Fibroblast of lung (primary cell): Measurements from ENCODE around the gene GRHPR. TPM values are rescaled to one million over a fixed set of nuclear protein-coding genes. Genes with fewer than 3 reads are reported as not detected.

Experiments used
- DNase-seq, 2 donors: peaks; one replicate each; pipeline versions ENCODE4 v3.0.0 to v3.0.0-alpha.2; 2010; ENCODE audit warnings: low read depth in 2 of 2
- H2AFZ ChIP-seq: 2 replicates; pipeline ENCODE4 v1.5.1; 2012; ENCODE audit warnings: low read length, control low read depth, inconsistent platforms
- H3K27ac ChIP-seq: 2 replicates; pipeline ENCODE4 v1.5.1; 2011; ENCODE audit warnings: low read length, control low read depth; ENCODE audit not compliant: insufficient read depth
- H3K27me3 ChIP-seq: 2 replicates; pipeline ENCODE4 v1.5.1; 2011; ENCODE audit warnings: mild to moderate bottlenecking, low read length; ENCODE audit not compliant: control insufficient read depth, insufficient read depth
- H3K36me3 ChIP-seq: 2 replicates; pipeline ENCODE4 v1.5.1; 2011; ENCODE audit warnings: low read length; ENCODE audit not compliant: control insufficient read depth, insufficient read depth
- H3K4me1 ChIP-seq: 2 replicates; pipeline ENCODE4 v1.5.1; 2011; ENCODE audit warnings: low read length; ENCODE audit not compliant: control insufficient read depth, insufficient read depth; ENCODE audit errors: extremely low read depth
- H3K4me2 ChIP-seq: 2 replicates; pipeline ENCODE4 v1.5.1; 2011; ENCODE audit warnings: low read length, control low read depth; ENCODE audit not compliant: insufficient read depth; ENCODE audit errors: extremely low read depth
- H3K4me3 ChIP-seq, 4 experiments: fragments of 200-600 bp in 1 of 4; sonication (generic) in 1 of 4; replicated peaks in 1 of 4; 2 replicates each; pipeline ENCODE4 v1.5.1; 2011 to 2016; ENCODE audit warnings: low read length in 4 of 4, low read depth in 3 of 4, mild to moderate bottlenecking in 3 of 4, control low read depth in 2 of 4, inconsistent platforms in 1 of 4, mixed read lengths in 1 of 4; ENCODE audit not compliant: insufficient read depth in 1 of 4; ENCODE audit errors: control extremely low read depth in 1 of 4
- H3K79me2 ChIP-seq: 2 replicates; pipeline ENCODE4 v1.5.1; 2012; ENCODE audit warnings: mild to moderate bottlenecking, low read length, inconsistent platforms; ENCODE audit not compliant: control insufficient read depth, insufficient read depth
- H3K9ac ChIP-seq: 2 replicates; pipeline ENCODE4 v1.5.1; 2011; ENCODE audit warnings: mild to moderate bottlenecking, low read length, control low read depth; ENCODE audit not compliant: insufficient read depth
- H3K9me3 ChIP-seq: 2 replicates; pipeline ENCODE4 v1.5.1; 2012; ENCODE audit warnings: low read depth, low read length; ENCODE audit not compliant: control insufficient read depth, insufficient read depth
- H4K20me1 ChIP-seq: 2 replicates; pipeline ENCODE4 v1.5.1; 2011; ENCODE audit warnings: low read length; ENCODE audit not compliant: control insufficient read depth, insufficient read depth; ENCODE audit errors: extremely low read depth
- EZH2 ChIP-seq: IDR thresholded peaks from 2 replicates; pipeline ENCODE4 v1.5.1; 2012; ENCODE audit warnings: low read length, control low read depth, mild to moderate bottlenecking; ENCODE audit errors: missing control alignments
- polyA plus RNA-seq, 2 donors: library from polyadenylated mRNA; depleted of rRNA in 1 of 2; stranded (reverse) in 1 of 2; unstranded in 1 of 2; fragments of >200 nt; gene quantifications; 2 replicates each; pipeline ENCODE4 v1.2.1, GENCODE V29; 2011 to 2012; ENCODE audit warnings: missing spikeins in 1 of 2
- total RNA-seq: library from RNA; depleted of rRNA; stranded (reverse); fragments of >200 nt; gene quantifications from 2 replicates; pipeline ENCODE4 v1.2.1, GENCODE V29; 2014
- TF ChIP-seq, protein P1 (sequence below), 2 donors: IDR thresholded peaks in 1 of 2; conservative IDR thresholded peaks in 1 of 2; 1 replicate in 1 of 2; 2 replicates in 1 of 2; pipeline ENCODE4 v1.5.1; 2011 to 2012; ENCODE audit warnings: low read length in 2 of 2, control low read depth in 1 of 2, inconsistent platforms in 1 of 2, low read depth in 1 of 2, mild to moderate bottlenecking in 1 of 2

GRHPR gene
- total and polyA plus RNA-seq, 2 donors (not counting 1 experiment from before 2014, with no cell fraction given) = 107 to 108 TPM

- TF ChIP-seq, protein P1, sequence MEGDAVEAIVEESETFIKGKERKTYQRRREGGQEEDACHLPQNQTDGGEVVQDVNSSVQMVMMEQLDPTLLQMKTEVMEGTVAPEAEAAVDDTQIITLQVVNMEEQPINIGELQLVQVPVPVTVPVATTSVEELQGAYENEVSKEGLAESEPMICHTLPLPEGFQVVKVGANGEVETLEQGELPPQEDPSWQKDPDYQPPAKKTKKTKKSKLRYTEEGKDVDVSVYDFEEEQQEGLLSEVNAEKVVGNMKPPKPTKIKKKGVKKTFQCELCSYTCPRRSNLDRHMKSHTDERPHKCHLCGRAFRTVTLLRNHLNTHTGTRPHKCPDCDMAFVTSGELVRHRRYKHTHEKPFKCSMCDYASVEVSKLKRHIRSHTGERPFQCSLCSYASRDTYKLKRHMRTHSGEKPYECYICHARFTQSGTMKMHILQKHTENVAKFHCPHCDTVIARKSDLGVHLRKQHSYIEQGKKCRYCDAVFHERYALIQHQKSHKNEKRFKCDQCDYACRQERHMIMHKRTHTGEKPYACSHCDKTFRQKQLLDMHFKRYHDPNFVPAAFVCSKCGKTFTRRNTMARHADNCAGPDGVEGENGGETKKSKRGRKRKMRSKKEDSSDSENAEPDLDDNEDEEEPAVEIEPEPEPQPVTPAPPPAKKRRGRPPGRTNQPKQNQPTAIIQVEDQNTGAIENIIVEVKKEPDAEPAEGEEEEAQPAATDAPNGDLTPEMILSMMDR (conservative IDR thresholded peaks at IDR 0.05 in 1 of 2, IDR thresholded peaks at IDR 0.05 in 1 of 2; ENCODE audit: low read depth in 1 of 2, low read length in 2 of 2) = no peak
- no peak for TF ChIP-seq EZH2
- no peaks in the 10 kb centered on the region for H4K20me1 ChIP-seq
- no peak overlapping the region for H3K4me3 ChIP-seq
- no peak for DNase-seq
- H3K27me3 ChIP-seq = peaks cover 3% of the 10 kb centered on the region
- H3K9me3 ChIP-seq = no peaks in the 10 kb centered on the region
- no peak overlapping the region for H3K27ac ChIP-seq
- H2AFZ ChIP-seq = no peak overlapping the region
- H3K4me1 ChIP-seq = no peaks in the 10 kb centered on the region
- H3K36me3 ChIP-seq = no peaks in the 10 kb centered on the region
- no peak overlapping the region for H3K4me2 ChIP-seq
- H3K9ac ChIP-seq = no peak overlapping the region
- H3K79me2 ChIP-seq = no peaks in the 10 kb centered on the region
These were observed 13.4 kb upstream of the GRHPR start for GRCh38 chr9:37408933-37409710.

DNA sequence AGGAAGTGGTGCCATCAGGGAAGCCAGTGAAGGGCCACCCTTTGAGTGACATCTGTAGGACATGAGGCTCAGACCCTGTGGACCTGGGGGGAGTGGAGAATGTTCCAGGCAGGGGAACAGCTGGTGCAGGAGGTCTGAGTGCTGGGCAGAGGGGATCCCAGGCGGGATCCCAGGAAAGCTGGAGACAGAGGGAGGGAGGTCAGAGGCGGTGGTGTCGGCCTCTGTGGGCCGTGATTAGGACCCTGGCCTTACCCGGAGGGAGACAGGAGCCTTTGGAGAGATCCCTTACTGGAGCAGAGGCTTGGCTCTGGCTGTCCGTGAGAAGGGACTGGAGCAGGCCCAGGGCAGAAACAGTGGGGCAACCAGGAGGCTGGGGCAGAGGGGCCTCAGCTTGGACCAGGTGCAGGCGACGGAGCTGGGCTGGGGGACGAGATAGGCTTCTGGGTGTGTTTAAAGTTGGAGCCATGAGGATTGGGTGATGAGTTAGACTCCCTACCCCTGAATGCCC, 12.1 kb upstream of the GRHPR start:
- no peak overlapping the region for H3K4me3 ChIP-seq
- TF ChIP-seq EZH2 = no peak
- TF ChIP-seq, protein P1 (conservative IDR thresholded peaks at IDR 0.05 in 1 of 2, IDR thresholded peaks at IDR 0.05 in 1 of 2; ENCODE audit: low read depth in 1 of 2, low read length in 2 of 2) = no peak
- no peak overlapping the region for H3K27ac ChIP-seq
- H4K20me1 ChIP-seq = no peaks in the 10 kb centered on the region
- H3K36me3 ChIP-seq = no peaks in the 10 kb centered on the region
- no peak overlapping the region for H3K9ac ChIP-seq
- H3K4me2 ChIP-seq = no peak overlapping the region
- DNase-seq = no peak
- no peak overlapping the region for H2AFZ ChIP-seq
- H3K79me2 ChIP-seq = no peaks in the 10 kb centered on the region
- no peaks in the 10 kb centered on the region for H3K9me3 ChIP-seq
- H3K27me3 ChIP-seq = peaks cover 3% of the 10 kb centered on the region
- peaks cover 2% of the 10 kb centered on the region for H3K4me1 ChIP-seq

GRCh38 chr9:37410969-37411785, 11.3 kb upstream of the GRHPR start:
- H3K27me3 ChIP-seq = peaks cover 3% of the 10 kb centered on the region
- no peak for TF ChIP-seq EZH2
- TF ChIP-seq, protein P1 (conservative IDR thresholded peaks at IDR 0.05 in 1 of 2, IDR thresholded peaks at IDR 0.05 in 1 of 2; ENCODE audit: low read depth in 1 of 2, low read length in 2 of 2) = peak; percentile 25 to 42
- no peak overlapping the region for H2AFZ ChIP-seq
- no peak overlapping the region for H3K4me2 ChIP-seq
- no peak for DNase-seq
- H3K79me2 ChIP-seq = no peaks in the 10 kb centered on the region
- H3K4me1 ChIP-seq = peaks cover 2% of the 10 kb centered on the region
- H3K27ac ChIP-seq = no peak overlapping the region
- no peak overlapping the region for H3K9ac ChIP-seq
- no peaks in the 10 kb centered on the region for H4K20me1 ChIP-seq
- H3K4me3 ChIP-seq = no peak overlapping the region
- no peaks in the 10 kb centered on the region for H3K36me3 ChIP-seq
- H3K9me3 ChIP-seq = no peaks in the 10 kb centered on the region
